ENCODE measurements around the gene CSRP1. TPM values are rescaled to one million over a fixed set of nuclear protein-coding genes. Genes with fewer than 3 reads are reported as not detected.

The CSRP1 gene
- total and polyA plus RNA-seq, 2 donors (not counting 1 experiment from before 2014, with no cell fraction given), result 23.8 to 36.7 TPM

DNA sequence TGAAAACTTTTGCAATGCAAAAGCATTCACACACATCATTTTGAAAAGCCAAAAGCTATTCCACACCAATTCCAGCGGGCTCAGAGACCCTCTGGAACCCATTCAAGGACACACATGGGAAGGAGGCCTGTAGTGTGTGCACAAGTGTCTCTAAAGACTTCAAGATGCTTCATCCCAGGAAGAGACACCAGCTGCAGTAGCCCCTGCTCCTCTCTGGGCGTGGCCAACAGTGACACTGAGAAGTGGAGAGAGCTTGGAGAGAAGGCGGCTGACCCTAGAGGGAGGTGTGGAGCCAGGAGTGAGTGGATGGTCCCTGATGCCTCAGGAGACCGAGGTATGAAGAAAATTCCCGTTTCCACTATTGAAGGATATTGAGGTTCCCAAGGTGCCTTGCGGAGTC, 70.5 kb downstream of the CSRP1 start:
- Histone ChIP-seq H3K9ac (ENCODE audit: low read length) (no peak overlapping the region), H3K4me1 (ENCODE audit: control insufficient read depth in 2 of 2, insufficient read depth in 2 of 2, low read length in 2 of 2) (peaks cover 3 to 7% of the 10 kb centered on the region in 2 donors), H3K4me2 (replicated peaks; ENCODE audit: low read depth, low read length, poor library complexity, severe bottlenecking) (no peak overlapping the region), H4K20me1 (ENCODE audit: control insufficient read depth, insufficient read depth, low read length, poor library complexity, severe bottlenecking) (no peaks in the 10 kb centered on the region), H3K79me2 (ENCODE audit: control insufficient read depth, insufficient read depth, low read length) (no peaks in the 10 kb centered on the region), H3K27me3 (replicated peaks in 1 of 4; ENCODE audit: control extremely low read depth in 1 of 4, control insufficient read depth in 3 of 4, insufficient read depth in 4 of 4, low read length in 3 of 4) (peaks cover 0 to 13% (median 4%) of the 10 kb centered on the region in 4 experiments), H3K36me3 (replicated peaks in 1 of 2; ENCODE audit: control extremely low read depth in 1 of 2, control insufficient read depth in 1 of 2, extremely low read depth in 1 of 2, insufficient read depth in 2 of 2, low read length in 1 of 2) (no peaks in the 10 kb centered on the region), H3K9me3 (ENCODE audit: control extremely low read depth in 1 of 3, control insufficient read depth in 2 of 3, insufficient read depth in 1 of 3, low read length in 2 of 3) (peaks cover 0 to 4% (median 0%) of the 10 kb centered on the region in 3 donors), H2AFZ (ENCODE audit: insufficient read depth, low read depth, low read length, poor library complexity, severe bottlenecking) (no peak overlapping the region), H3K27ac (ENCODE audit: low read length in 2 of 2) (no peak overlapping the region), H3K4me3 (ENCODE audit: control extremely low read depth in 1 of 5, extremely low read depth in 1 of 5, insufficient read depth in 1 of 5, low read depth in 2 of 5, low read length in 4 of 5) (no peak overlapping the region)
- no peak overlapping the region for H3K4me3 Mint-ChIP-seq
- 52% methylated on average over 2 of the region's 6 CpGs for WGBS (ENCODE audit: insufficient coverage)
- DNase-seq (no peak), ATAC-seq (ENCODE audit: low read depth) (no peak)
- H3K4me1 Mint-ChIP-seq, result peaks cover 7% of the 10 kb centered on the region
- ChIA-PET CTCF (interaction anchor here (1.4 to 2.1 kb wide), 4 partner anchors 11 to 78 kb away, joined by 5 to 34 read pairs (median 16); no protein-coding TSS in a partner anchor), POLR2A (no interaction called here)
- TF ChIP-seq CTCF (IDR thresholded peaks at IDR 0.05), result no peak
- TF ChIP-seq EZH2 (IDR thresholded peaks at IDR 0.05; ENCODE audit: borderline replicate concordance, insufficient read depth, low read depth, low read length, poor library complexity, severe bottlenecking), result no peak
- no peak overlapping the region for H3K27ac Mint-ChIP-seq
- intact Hi-C loops (cut with micrococcal nuclease), result no loop called here
- H3K27me3 Mint-ChIP-seq, result peaks cover 26% of the 10 kb centered on the region
- no peaks in the 10 kb centered on the region for H3K9me3 Mint-ChIP-seq (ENCODE audit: insufficient read depth)

GRCh38 chr1:201434266-201434665, 72.7 kb downstream of the CSRP1 start:
- ChIA-PET CTCF (interaction anchor here (1.2 to 1.7 kb wide), 2 partner anchors 76 to 79 kb away, joined by 3 to 10 read pairs; no protein-coding TSS in a partner anchor), POLR2A (no interaction called here)
- no peak for TF ChIP-seq CTCF (IDR thresholded peaks at IDR 0.05)
- no peak for TF ChIP-seq EZH2 (IDR thresholded peaks at IDR 0.05; ENCODE audit: borderline replicate concordance, insufficient read depth, low read depth, low read length, poor library complexity, severe bottlenecking)
- Histone ChIP-seq H3K4me1 (ENCODE audit: control insufficient read depth in 2 of 2, insufficient read depth in 2 of 2, low read length in 2 of 2) (peaks cover 3 to 7% of the 10 kb centered on the region in 2 donors), H3K79me2 (ENCODE audit: control insufficient read depth, insufficient read depth, low read length) (no peaks in the 10 kb centered on the region), H3K9ac (ENCODE audit: low read length) (no peak overlapping the region), H3K9me3 (ENCODE audit: control extremely low read depth in 1 of 3, control insufficient read depth in 2 of 3, insufficient read depth in 1 of 3, low read length in 2 of 3) (no peaks in the 10 kb centered on the region), H3K27ac (ENCODE audit: low read length in 2 of 2) (no peak overlapping the region), H2AFZ (ENCODE audit: insufficient read depth, low read depth, low read length, poor library complexity, severe bottlenecking) (no peak overlapping the region), H3K27me3 (replicated peaks in 1 of 4; ENCODE audit: control extremely low read depth in 1 of 4, control insufficient read depth in 3 of 4, insufficient read depth in 4 of 4, low read length in 3 of 4) (peaks cover 0 to 13% (median 4%) of the 10 kb centered on the region in 4 experiments), H4K20me1 (ENCODE audit: control insufficient read depth, insufficient read depth, low read length, poor library complexity, severe bottlenecking) (no peaks in the 10 kb centered on the region), H3K4me2 (replicated peaks; ENCODE audit: low read depth, low read length, poor library complexity, severe bottlenecking) (no peak overlapping the region), H3K36me3 (replicated peaks in 1 of 2; ENCODE audit: control extremely low read depth in 1 of 2, control insufficient read depth in 1 of 2, extremely low read depth in 1 of 2, insufficient read depth in 2 of 2, low read length in 1 of 2) (no peaks in the 10 kb centered on the region), H3K4me3 (ENCODE audit: control extremely low read depth in 1 of 5, extremely low read depth in 1 of 5, insufficient read depth in 1 of 5, low read depth in 2 of 5, low read length in 4 of 5) (no peak overlapping the region)
- H3K27me3 Mint-ChIP-seq, result peaks cover 32% of the 10 kb centered on the region
- intact Hi-C loops (cut with micrococcal nuclease), result loop anchor here (2.0 kb wide), 1 partner anchor 47 kb away; no protein-coding TSS in a partner anchor
- no peaks in the 10 kb centered on the region for H3K9me3 Mint-ChIP-seq (ENCODE audit: insufficient read depth)
- ATAC-seq (ENCODE audit: low read depth) (no peak), DNase-seq (no peak)
- H3K4me3 Mint-ChIP-seq, result no peak overlapping the region
- peaks cover 7% of the 10 kb centered on the region for H3K4me1 Mint-ChIP-seq
- H3K27ac Mint-ChIP-seq, result no peak overlapping the region
- WGBS (ENCODE audit: insufficient coverage), result 81% methylated on average over 3 of the region's 3 CpGs
